Keratinocyte (primary cell): Measurements from ENCODE around the gene NFATC1. TPM values are rescaled to one million over a fixed set of nuclear protein-coding genes. Genes with fewer than 3 reads are reported as not detected.

ENCODE experiments used
- DNase-seq: peaks from one replicate; pipeline ENCODE4 v3.0.0-alpha.2; 2011; ENCODE audit warnings: low read depth, missing footprints, low spot score
- FAIRE-seq: peaks from 2 replicates; lab custom pipeline; 2011; peaks lifted over from hg19 to GRCh38; lab: Jason Lieb, UNC
- H2AFZ ChIP-seq: 2 replicates; pipeline ENCODE4 v1.6.0; 2012; ENCODE audit warnings: low read length, control low read depth, inconsistent platforms; ENCODE audit not compliant: control insufficient read depth
- H3K27ac ChIP-seq: 2 replicates; pipeline ENCODE4 v1.5.1; 2011; ENCODE audit warnings: low read length; ENCODE audit not compliant: control insufficient read depth, insufficient read depth
- H3K27me3 ChIP-seq: 3 replicates; pipeline ENCODE4 v1.6.0; 2011; ENCODE audit warnings: low read length; ENCODE audit not compliant: control insufficient read depth, insufficient read depth; ENCODE audit errors: extremely low read depth
- H3K36me3 ChIP-seq, 2 experiments: 2 replicates in 1 of 2; 3 replicates in 1 of 2; pipeline ENCODE4 v1.5.1; 2011; ENCODE audit warnings: low read length in 2 of 2, mild to moderate bottlenecking in 1 of 2; ENCODE audit not compliant: control insufficient read depth in 2 of 2, insufficient read depth in 2 of 2; ENCODE audit errors: extremely low read depth in 1 of 2
- H3K4me1 ChIP-seq: 3 replicates; pipeline ENCODE4 v1.5.1; 2011; ENCODE audit warnings: low read length; ENCODE audit not compliant: control insufficient read depth, insufficient read depth; ENCODE audit errors: extremely low read depth
- H3K4me2 ChIP-seq: 3 replicates; pipeline ENCODE4 v1.6.0; 2011; ENCODE audit warnings: low read depth, low read length; ENCODE audit not compliant: control insufficient read depth, insufficient read depth; ENCODE audit errors: extremely low read depth
- H3K4me3 ChIP-seq, 3 experiments: fragments of 200-600 bp in 1 of 3; sonication (generic) in 1 of 3; 2 replicates in 2 of 3; 3 replicates in 1 of 3; pipeline ENCODE4 v1.5.1; 2011 to 2016; ENCODE audit warnings: low read length in 3 of 3, mild to moderate bottlenecking in 3 of 3, control low read depth in 2 of 3, inconsistent platforms in 1 of 3, low read depth in 1 of 3, mixed read lengths in 1 of 3, mixed run types in 1 of 3, moderate library complexity in 1 of 3; ENCODE audit not compliant: control insufficient read depth in 2 of 3, insufficient read depth in 2 of 3; ENCODE audit errors: extremely low read depth in 1 of 3
- H3K79me2 ChIP-seq: 2 replicates; pipeline ENCODE4 v1.6.0; 2012; ENCODE audit warnings: low read length; ENCODE audit not compliant: control insufficient read depth, insufficient read depth
- H3K9ac ChIP-seq: 3 replicates; pipeline ENCODE4 v1.6.0; 2011; ENCODE audit warnings: low read length; ENCODE audit not compliant: control insufficient read depth, insufficient read depth; ENCODE audit errors: extremely low read depth
- H3K9me1 ChIP-seq: 3 replicates; pipeline ENCODE4 v1.6.0; 2011; ENCODE audit warnings: low read length; ENCODE audit not compliant: control insufficient read depth, insufficient read depth; ENCODE audit errors: extremely low read depth
- H3K9me3 ChIP-seq: 2 replicates; pipeline ENCODE4 v1.5.1; 2012; ENCODE audit warnings: low read depth, low read length; ENCODE audit not compliant: control insufficient read depth
- H4K20me1 ChIP-seq: 3 replicates; pipeline ENCODE4 v1.6.0; 2011; ENCODE audit warnings: low read length; ENCODE audit not compliant: control insufficient read depth, insufficient read depth; ENCODE audit errors: extremely low read depth
- EZH2 ChIP-seq: IDR thresholded peaks from one replicate; pipeline ENCODE4 v1.6.1; 2012; ENCODE audit warnings: inconsistent platforms, mild to moderate bottlenecking, low read length, moderate library complexity
- dilution Hi-C: fragments of 300-500 bp; cut with MboI; formaldehyde crosslinking; loops from one replicate; pipeline ENCODE4 v1.7.0; 2020; ENCODE audit warnings: low sequenced_read_pairs; ENCODE audit not compliant: extremely low pct_ligation_motif_present
- polyA plus RNA-seq, 5 experiments: library from polyadenylated mRNA; depleted of rRNA in 3 of 5; stranded (reverse) in 3 of 5; stranded (forward) in 1 of 5; unstranded in 1 of 5; fragments of >200 nt; gene quantifications; 1 replicate in 1 of 5; 2 replicates in 3 of 5; 3 replicates in 1 of 5; pipeline versions ENCODE4 v1.2.1 to v1.2.3, GENCODE V29; 2011 to 2012; ENCODE audit warnings: missing spikeins in 2 of 5, low read depth in 1 of 5, low replicate concordance in 1 of 5
- TF ChIP-seq, protein P1 (sequence below), 3 experiments: IDR thresholded peaks in 1 of 3; conservative IDR thresholded peaks in 1 of 3; optimal IDR thresholded peaks in 1 of 3; 2 replicates in 2 of 3; 3 replicates in 1 of 3; pipeline versions ENCODE3 to v1.5.1; 2011; ENCODE audit warnings: low read length in 3 of 3, mild to moderate bottlenecking in 3 of 3, moderate library complexity in 2 of 3, control low read depth in 1 of 3, inconsistent platforms in 1 of 3; ENCODE audit not compliant: insufficient read depth in 2 of 3; ENCODE audit errors: extremely low read depth in 1 of 3

Gene NFATC1
- polyA plus RNA-seq, 1 donor (not counting 4 experiments of a cell fraction or from before 2014, with no cell fraction given), result 0.77 TPM

DNA sequence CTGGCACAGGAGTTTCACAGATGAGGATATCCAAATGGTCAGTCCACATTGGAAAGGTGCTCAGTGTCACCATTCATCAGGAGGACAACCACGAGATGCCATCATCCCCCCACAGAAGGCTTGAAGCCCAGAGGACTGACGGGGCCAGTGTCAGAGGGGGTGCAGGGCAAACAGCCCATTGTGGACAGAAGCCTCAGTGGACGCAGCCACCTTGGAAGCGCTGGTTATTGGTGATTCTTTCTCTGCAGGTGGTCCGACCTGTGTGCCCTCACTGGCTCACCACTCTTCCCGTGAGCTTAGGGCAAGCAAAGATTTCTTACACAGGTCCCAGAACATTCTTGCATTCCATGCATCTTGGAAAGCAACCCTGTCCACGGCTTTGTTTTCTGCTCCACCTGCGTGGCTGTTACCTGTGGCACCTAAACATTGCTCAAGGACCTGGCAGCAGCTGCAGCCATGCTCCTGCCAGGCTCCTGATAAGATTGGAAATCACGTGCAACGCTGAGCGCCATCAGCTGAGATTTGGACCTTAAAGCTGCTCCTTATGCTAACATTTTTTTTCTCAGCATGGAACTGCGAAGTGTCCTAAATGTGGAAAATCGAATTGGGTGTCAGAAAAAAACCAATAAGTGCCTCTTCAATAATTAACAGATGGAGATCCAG is 172.9 kb downstream of the NFATC1 start:
- Histone ChIP-seq H3K27ac (no peak overlapping the region), H3K9ac (no peak overlapping the region), H4K20me1 (no peaks in the 10 kb centered on the region), H3K9me3 (peaks cover 4% of the 10 kb centered on the region), H3K79me2 (no peaks in the 10 kb centered on the region), H3K4me2 (no peak overlapping the region), H3K36me3 (no peaks in the 10 kb centered on the region), H3K4me3 (no peak overlapping the region), H3K27me3 (no peaks in the 10 kb centered on the region), H3K4me1 (peaks cover 12% of the 10 kb centered on the region), H2AFZ (no peak overlapping the region), H3K9me1 (no peaks in the 10 kb centered on the region)
- DNase-seq (no peak), FAIRE-seq (no peak)
- TF ChIP-seq, protein P1, sequence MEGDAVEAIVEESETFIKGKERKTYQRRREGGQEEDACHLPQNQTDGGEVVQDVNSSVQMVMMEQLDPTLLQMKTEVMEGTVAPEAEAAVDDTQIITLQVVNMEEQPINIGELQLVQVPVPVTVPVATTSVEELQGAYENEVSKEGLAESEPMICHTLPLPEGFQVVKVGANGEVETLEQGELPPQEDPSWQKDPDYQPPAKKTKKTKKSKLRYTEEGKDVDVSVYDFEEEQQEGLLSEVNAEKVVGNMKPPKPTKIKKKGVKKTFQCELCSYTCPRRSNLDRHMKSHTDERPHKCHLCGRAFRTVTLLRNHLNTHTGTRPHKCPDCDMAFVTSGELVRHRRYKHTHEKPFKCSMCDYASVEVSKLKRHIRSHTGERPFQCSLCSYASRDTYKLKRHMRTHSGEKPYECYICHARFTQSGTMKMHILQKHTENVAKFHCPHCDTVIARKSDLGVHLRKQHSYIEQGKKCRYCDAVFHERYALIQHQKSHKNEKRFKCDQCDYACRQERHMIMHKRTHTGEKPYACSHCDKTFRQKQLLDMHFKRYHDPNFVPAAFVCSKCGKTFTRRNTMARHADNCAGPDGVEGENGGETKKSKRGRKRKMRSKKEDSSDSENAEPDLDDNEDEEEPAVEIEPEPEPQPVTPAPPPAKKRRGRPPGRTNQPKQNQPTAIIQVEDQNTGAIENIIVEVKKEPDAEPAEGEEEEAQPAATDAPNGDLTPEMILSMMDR (optimal IDR thresholded peaks at IDR 0.05 in 1 of 3, IDR thresholded peaks at IDR 0.05 in 1 of 3, conservative IDR thresholded peaks at IDR 0.05 in 1 of 3; ENCODE audit: extremely low read depth in 1 of 3, insufficient read depth in 2 of 3, low read length in 3 of 3), result no peak
- TF ChIP-seq EZH2, result no peak
- dilution Hi-C loops, result no loop called here

DNA sequence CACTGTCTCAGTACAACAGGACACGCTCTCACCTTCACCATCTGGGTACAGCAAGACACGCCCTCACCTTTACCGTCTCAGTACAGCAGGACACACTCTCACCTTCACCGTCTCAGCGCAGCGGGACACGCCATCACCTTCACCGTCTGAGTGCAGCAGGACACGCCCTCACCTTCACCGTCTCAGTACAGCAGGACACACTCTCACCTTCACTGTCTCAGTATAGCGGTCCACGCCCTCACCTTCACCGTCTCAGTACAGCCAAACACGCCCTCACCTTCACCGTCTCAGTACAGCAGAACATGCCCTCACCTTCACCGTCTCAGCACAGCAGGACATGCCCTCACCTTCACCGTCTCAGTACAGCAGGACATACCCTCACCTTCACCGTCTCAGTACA is 174.0 kb downstream of the NFATC1 start:
- Histone ChIP-seq H3K9me3 (peaks cover 4% of the 10 kb centered on the region), H3K27ac (no peak overlapping the region), H3K9me1 (no peaks in the 10 kb centered on the region), H2AFZ (peak overlapping the region; percentile 40), H4K20me1 (no peaks in the 10 kb centered on the region), H3K4me3 (no peak overlapping the region), H3K9ac (no peak overlapping the region), H3K27me3 (no peaks in the 10 kb centered on the region), H3K4me1 (peaks cover 12% of the 10 kb centered on the region), H3K36me3 (no peaks in the 10 kb centered on the region), H3K79me2 (no peaks in the 10 kb centered on the region), H3K4me2 (no peak overlapping the region)
- dilution Hi-C loops, result no loop called here
- TF ChIP-seq, protein P1 (optimal IDR thresholded peaks at IDR 0.05 in 1 of 3, IDR thresholded peaks at IDR 0.05 in 1 of 3, conservative IDR thresholded peaks at IDR 0.05 in 1 of 3; ENCODE audit: extremely low read depth in 1 of 3, insufficient read depth in 2 of 3, low read length in 3 of 3), result no peak
- no peak for TF ChIP-seq EZH2
- FAIRE-seq (no peak), DNase-seq (no peak)
